Kidney epithelial cell (primary cell): ENCODE data around the gene ATP4B. TPM values are rescaled to one million over a fixed set of nuclear protein-coding genes. Genes with fewer than 3 reads are reported as not detected.

Experiments
- DNase-seq: peaks from one replicate; pipeline ENCODE4 v3.0.0-alpha.2; 2010; ENCODE audit warnings: low read depth
- H3K27me3 ChIP-seq: 2 replicates; pipeline ENCODE4 v1.6.0; 2011; ENCODE audit warnings: low read length; ENCODE audit not compliant: control insufficient read depth, insufficient read depth
- H3K36me3 ChIP-seq: 2 replicates; pipeline ENCODE4 v1.5.1; 2011; ENCODE audit warnings: low read length; ENCODE audit not compliant: control insufficient read depth, insufficient read depth
- H3K4me3 ChIP-seq: 2 replicates; pipeline ENCODE4 v1.5.1; 2011; ENCODE audit warnings: low read depth, mild to moderate bottlenecking, control low read depth, low read length
- CTCF ChIP-seq: IDR thresholded peaks from 2 replicates; pipeline ENCODE4 v1.5.1; 2011; ENCODE audit warnings: mild to moderate bottlenecking, moderate library complexity, low read length, control low read depth, inconsistent platforms; ENCODE audit not compliant: insufficient read depth, poor library complexity, severe bottlenecking
- total RNA-seq: library from RNA; depleted of rRNA; stranded (reverse); fragments of >200 nt; gene quantifications from 2 replicates; pipeline ENCODE4 v1.2.3, GENCODE V29; 2015

Gene ATP4B
- total RNA-seq, 1 donor from 2014 or later = not detected

DNA sequence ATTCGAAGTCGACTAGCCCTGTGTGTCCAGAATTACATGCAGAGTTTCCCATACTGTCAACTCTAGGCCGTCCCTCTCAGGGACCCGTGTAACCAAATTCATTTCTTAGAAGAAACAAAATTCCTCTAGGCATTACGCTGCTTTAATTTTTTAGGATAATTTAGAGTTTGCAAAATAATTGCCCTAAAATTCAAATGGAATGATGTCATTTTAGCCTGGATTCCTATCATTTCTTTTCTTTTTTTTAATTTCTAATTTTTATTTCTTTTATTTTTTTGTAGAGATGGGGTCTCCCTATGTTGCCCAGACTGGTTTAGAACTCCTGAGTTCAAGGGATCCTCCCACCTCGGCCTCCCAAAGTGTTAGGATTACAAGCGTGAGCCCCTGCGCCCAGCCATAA lies 1.3 kb upstream of the ATP4B start:
- no peaks in the 10 kb centered on the region for H3K36me3 ChIP-seq
- no peak for DNase-seq
- peaks cover 5% of the 10 kb centered on the region for H3K27me3 ChIP-seq
- no peak for TF ChIP-seq CTCF
- H3K4me3 ChIP-seq = no peak overlapping the region

- TF ChIP-seq CTCF = no peak
- peaks cover 5% of the 10 kb centered on the region for H3K27me3 ChIP-seq
- no peak overlapping the region for H3K4me3 ChIP-seq
- DNase-seq = no peak
- no peaks in the 10 kb centered on the region for H3K36me3 ChIP-seq
These were observed 838 bp upstream of the ATP4B start for GRCh38 chr13:113658836-113659235.

DNA sequence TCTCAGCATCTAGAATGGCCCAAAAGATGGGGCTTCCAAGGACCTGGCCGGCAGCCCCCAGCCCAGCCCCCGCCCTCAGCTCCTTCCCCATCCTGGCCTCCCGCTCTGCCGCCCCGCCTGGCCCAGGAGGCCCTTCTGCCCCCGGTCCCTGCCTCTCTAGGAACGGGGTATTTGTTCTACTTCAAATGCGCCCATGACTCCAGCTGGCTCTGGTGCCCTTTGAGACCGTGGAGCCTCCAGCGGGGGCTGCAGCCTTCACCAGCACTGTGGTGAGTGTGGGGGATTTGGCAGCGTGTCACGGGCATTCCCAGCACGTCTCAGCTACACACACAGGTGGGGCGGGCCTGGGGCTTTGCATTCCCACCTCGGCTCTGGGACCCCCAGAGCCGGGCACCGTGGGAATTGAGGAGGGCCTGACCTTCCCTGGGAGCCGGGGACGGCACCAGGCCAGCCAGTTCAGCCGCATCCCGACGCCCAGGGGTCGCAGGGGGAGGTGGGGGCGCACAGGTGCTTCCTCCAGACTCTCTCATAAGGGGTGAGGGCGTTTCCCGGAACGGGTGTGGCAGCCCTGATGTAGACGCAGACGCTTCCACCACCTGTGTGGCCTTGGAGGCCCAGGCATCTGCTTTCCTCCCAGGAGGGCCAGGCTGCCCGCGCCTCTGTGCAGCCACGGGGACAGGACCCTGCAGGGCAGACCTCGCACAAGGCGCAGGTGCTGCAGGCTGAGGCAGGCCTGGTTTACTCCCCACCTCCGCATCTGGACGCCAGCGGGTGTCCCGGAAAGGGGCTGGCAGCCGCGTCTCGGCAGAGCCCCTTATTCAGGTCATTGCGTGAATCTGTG lies 947 bp downstream of the ATP4B start:
- no peak for DNase-seq
- Histone ChIP-seq H3K4me3 (no peak overlapping the region), H3K27me3 (peaks cover 5% of the 10 kb centered on the region), H3K36me3 (no peaks in the 10 kb centered on the region)
- TF ChIP-seq CTCF = no peak

GRCh38 chr13:113656003-113656588 lies 1.9 kb downstream of the ATP4B start:
- no peaks in the 10 kb centered on the region for H3K36me3 ChIP-seq
- no peak for TF ChIP-seq CTCF
- DNase-seq = no peak
- no peak overlapping the region for H3K4me3 ChIP-seq
- peaks cover 5% of the 10 kb centered on the region for H3K27me3 ChIP-seq

- TF ChIP-seq CTCF = no peak
- no peaks in the 10 kb centered on the region for H3K36me3 ChIP-seq
- DNase-seq = no peak
- no peak overlapping the region for H3K4me3 ChIP-seq
- H3K27me3 ChIP-seq = peaks cover 5% of the 10 kb centered on the region
These were observed 2.5 kb downstream of the ATP4B start for GRCh38 chr13:113655346-113656002.
